KOPT-K1 (cell line): ENCODE data around the gene DPY19L3.
"Not testable (repeated sequence)": the region's sequence is repeated elsewhere in the genome, so short reads cannot be mapped to it uniquely, and the experiment has no call there.

ENCODE experiments used
- H3K27ac ChIP-seq: fragments of 200-600 bp; sonication (generic); 2 replicates; pipeline ENCODE4 v1.5.1; 2016; ENCODE audit warnings: antibody characterized with exemption, mild to moderate bottlenecking, low read depth, low read length; ENCODE audit not compliant: poor library complexity, severe bottlenecking
- H3K36me3 ChIP-seq: fragments of 200-600 bp; sonication (generic); 2 replicates; pipeline ENCODE4 v1.5.1; 2017; ENCODE audit warnings: antibody characterized with exemption, mild to moderate bottlenecking, low read length, moderate library complexity; ENCODE audit not compliant: insufficient read depth
- H3K9me3 ChIP-seq: fragments of 200-600 bp; sonication (generic); 2 replicates; pipeline ENCODE4 v1.5.1; 2017; ENCODE audit warnings: antibody characterized with exemption, low read length, mild to moderate bottlenecking; ENCODE audit not compliant: insufficient read depth, poor library complexity, severe bottlenecking

The DPY19L3 gene

GRCh38 chr19:32407004-32407992, 1.7 kb downstream of the DPY19L3 start:
- Histone ChIP-seq H3K27ac (no peak overlapping the region), H3K9me3 (no peaks in the 10 kb centered on the region), H3K36me3 (peaks cover 14% of the 10 kb centered on the region)

GRCh38 chr19:32415246-32415645, 9.7 kb downstream of the DPY19L3 start:
- Histone ChIP-seq H3K27ac (no peak overlapping the region), H3K9me3 (no peaks in the 10 kb centered on the region), H3K36me3 (peaks cover 37% of the 10 kb centered on the region)

GRCh38 chr19:32415669-32416068, 10.1 kb downstream of the DPY19L3 start:
- H3K9me3 ChIP-seq: no peaks in the 10 kb centered on the region
- H3K36me3 ChIP-seq: peaks cover 37% of the 10 kb centered on the region
- no peak overlapping the region for H3K27ac ChIP-seq

GRCh38 chr19:32416749-32417456, 11.3 kb downstream of the DPY19L3 start:
- Histone ChIP-seq H3K9me3 (no peaks in the 10 kb centered on the region), H3K27ac (no peak overlapping the region), H3K36me3 (peaks cover 27% of the 10 kb centered on the region)

- no peak overlapping the region for H3K27ac ChIP-seq
- peaks cover 15% of the 10 kb centered on the region; the same call in 1 of the 2 replicates for H3K36me3 ChIP-seq
- no peaks in the 10 kb centered on the region for H3K9me3 ChIP-seq
Observed at GRCh38 chr19:32418155-32418554, 12.6 kb downstream of the DPY19L3 start.

- 0 out of 2 replicates have a peak, but pooled peaks cover 2% of the 10 kb centered on the region for H3K36me3 ChIP-seq
- H3K9me3 ChIP-seq: no peaks in the 10 kb centered on the region
- no peak overlapping the region for H3K27ac ChIP-seq
Observed at GRCh38 chr19:32421589-32422361, 16.2 kb downstream of the DPY19L3 start.

- Histone ChIP-seq H3K27ac (no peak overlapping the region), H3K36me3 (no peaks in the 10 kb centered on the region), H3K9me3 (no peaks in the 10 kb centered on the region)
Observed at GRCh38 chr19:32422435-32422834, 16.9 kb downstream of the DPY19L3 start.

- H3K36me3 ChIP-seq, H3K9me3 ChIP-seq, H3K27ac ChIP-seq: not testable (repeated sequence)
Observed at GRCh38 chr19:32423944-32424343, 18.4 kb downstream of the DPY19L3 start.

GRCh38 chr19:32427536-32427935, 22.0 kb downstream of the DPY19L3 start:
- H3K36me3 ChIP-seq: peaks cover 5% of the 10 kb centered on the region; the same call in 1 of the 2 replicates
- no peaks in the 10 kb centered on the region for H3K9me3 ChIP-seq
- no peak overlapping the region for H3K27ac ChIP-seq

- Histone ChIP-seq H3K27ac (no peak overlapping the region), H3K36me3 (no peaks in the 10 kb centered on the region; the same call in 1 of the 2 replicates), H3K9me3 (no peaks in the 10 kb centered on the region)
Observed at GRCh38 chr19:32436692-32437091, 31.1 kb downstream of the DPY19L3 start.

GRCh38 chr19:32437096-32437495, 31.5 kb downstream of the DPY19L3 start:
- no peak overlapping the region for H3K27ac ChIP-seq
- H3K36me3 ChIP-seq: no peaks in the 10 kb centered on the region; the same call in 1 of the 2 replicates
- H3K9me3 ChIP-seq: no peaks in the 10 kb centered on the region

- no peak overlapping the region for H3K27ac ChIP-seq
- no peaks in the 10 kb centered on the region for H3K9me3 ChIP-seq
- no peaks in the 10 kb centered on the region; the same call in 1 of the 2 replicates for H3K36me3 ChIP-seq
Observed at GRCh38 chr19:32438751-32439150, 33.2 kb downstream of the DPY19L3 start.

- Histone ChIP-seq H3K27ac (no peak overlapping the region), H3K36me3 (no peaks in the 10 kb centered on the region; the same call in 1 of the 2 replicates), H3K9me3 (no peaks in the 10 kb centered on the region)
Observed at GRCh38 chr19:32442650-32443049, 37.1 kb downstream of the DPY19L3 start.

- not testable (repeated sequence) for H3K9me3 ChIP-seq, H3K27ac ChIP-seq, H3K36me3 ChIP-seq
Observed at GRCh38 chr19:32447534-32447933, 42.0 kb downstream of the DPY19L3 start.

- no peaks in the 10 kb centered on the region for H3K36me3 ChIP-seq
- no peaks in the 10 kb centered on the region for H3K9me3 ChIP-seq
- H3K27ac ChIP-seq: no peak overlapping the region
Observed at GRCh38 chr19:32448026-32448425, 42.5 kb downstream of the DPY19L3 start.
